Activated naive CD8-positive, alpha-beta T cell treated with anti-CD3 and anti-CD28 coated beads, Interleukin-2, amount 50 U/mL, for 16 hours (primary cell): Measurements from ENCODE around the gene VEZT.
"Not testable (repeated sequence)": the region's sequence is repeated elsewhere in the genome, so short reads cannot be mapped to it uniquely, and the experiment has no call there.

ENCODE experiments used
- DNase-seq: peaks from one replicate; pipeline ENCODE4 v3.0.0-alpha.2; 2020; ENCODE audit warnings: low read depth, low spot score

Gene VEZT

DNA sequence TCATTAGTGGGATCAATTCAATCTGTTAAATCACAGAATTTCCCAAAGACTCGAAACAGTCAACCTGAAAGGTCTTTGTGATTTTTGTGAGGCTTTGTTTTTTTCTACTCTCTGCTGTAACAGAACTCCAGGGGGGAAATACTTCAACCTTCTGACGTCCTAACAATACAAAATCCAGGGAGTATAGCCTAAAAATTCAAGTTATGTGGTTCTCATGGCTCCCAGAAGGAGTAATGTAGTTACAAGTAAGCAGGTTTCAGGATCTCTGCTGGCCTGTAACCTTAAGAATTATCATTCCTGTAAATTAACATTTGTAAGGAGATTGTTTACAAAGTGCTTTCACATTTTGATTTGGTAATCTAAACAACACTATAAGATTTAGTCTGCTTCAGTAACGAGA is 39.9 kb downstream of the VEZT start:
- no peak for DNase-seq

DNA sequence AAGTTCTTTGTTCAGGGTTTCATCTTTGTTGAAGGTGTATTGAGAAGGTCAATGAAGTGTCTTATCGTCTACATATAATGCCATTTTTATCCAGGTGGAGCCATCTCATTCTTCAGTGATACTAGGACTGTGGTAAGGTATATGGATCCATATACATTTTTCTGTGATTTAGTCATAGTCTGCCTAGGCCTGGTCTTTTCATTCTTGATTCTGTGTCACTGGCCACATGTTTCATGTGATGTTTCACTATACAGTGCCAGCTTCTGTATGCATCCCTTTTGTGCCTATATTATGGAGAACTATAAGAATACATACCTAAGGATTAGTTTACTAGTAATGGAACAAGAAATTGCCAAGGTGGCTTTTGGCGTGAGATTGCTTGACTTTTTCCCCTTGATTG is 40.5 kb downstream of the VEZT start:
- no peak for DNase-seq

DNA sequence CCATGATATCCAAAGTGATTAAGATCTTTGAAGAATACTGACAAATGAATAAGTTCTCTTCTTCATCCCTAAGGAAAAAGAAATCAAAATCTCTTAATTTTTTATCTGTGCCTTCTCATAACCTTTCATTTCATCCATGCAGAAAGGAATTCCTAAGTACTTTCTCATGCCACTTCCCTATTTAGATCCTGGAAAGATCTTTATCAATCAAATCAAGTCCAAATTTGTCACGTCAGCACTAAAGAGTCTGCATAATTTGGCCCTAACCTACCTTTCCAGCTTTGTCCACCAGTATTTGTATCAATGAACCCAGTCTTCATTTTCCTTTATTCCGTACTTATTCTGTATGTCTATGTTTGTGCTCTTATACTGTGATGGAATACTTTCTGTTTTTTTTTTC is 41.2 kb downstream of the VEZT start:
- no peak for DNase-seq

DNA sequence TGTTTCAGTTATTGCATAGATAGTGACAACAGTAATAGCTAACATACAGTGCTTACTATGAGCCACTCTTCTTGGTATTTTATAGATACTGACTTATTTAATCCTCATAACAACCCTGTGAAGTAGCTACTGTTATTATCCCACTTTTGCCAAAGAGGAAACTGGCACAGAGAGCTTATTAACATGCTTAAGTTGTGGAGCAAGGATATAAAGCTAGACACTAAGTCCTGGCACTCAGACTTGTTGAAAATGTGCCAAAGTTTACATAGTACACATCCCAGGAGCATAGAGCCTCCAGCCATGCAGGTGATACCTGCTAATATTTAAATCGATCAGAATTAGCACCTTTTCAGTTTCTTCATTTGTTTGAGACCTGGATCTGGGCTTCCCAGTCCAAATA is 41.8 kb downstream of the VEZT start:
- DNase-seq = no peak

DNA sequence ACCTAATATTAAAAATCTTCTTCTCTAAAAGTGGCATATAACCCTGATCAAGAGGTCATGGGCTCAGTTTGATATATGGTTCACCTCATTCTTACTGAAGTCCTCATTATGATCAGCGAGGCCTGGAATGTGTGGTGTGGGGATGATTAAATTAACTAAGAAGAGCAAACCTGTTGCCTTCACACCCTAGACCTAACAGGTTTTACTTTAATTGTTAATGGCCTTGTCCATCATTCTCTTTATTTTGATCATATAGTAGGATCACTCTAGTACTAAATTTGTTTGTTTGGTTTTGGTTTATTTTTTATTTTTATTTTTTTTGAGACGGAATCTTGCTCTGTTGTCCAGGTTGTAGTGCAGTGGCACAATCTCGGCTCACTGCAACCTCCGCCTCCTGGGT is 43.5 kb downstream of the VEZT start:
- DNase-seq = no peak

DNA sequence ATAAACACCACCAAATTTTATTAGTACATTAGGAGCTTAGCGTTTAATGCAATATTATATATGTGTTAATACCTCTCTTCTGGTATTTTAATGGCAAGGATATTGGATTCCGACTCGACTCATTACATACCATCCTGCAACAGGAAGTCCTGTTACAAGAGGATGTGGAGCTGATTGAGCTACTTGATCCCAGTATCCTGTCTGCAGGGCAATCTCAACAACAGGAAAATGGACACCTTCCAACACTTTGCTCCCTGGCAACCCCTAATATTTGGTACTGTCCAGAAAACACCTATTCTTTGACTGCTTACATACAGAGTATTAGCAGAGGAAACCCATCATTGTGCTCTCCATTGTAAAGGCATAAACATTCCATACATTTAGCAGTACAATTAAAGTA is 45.2 kb downstream of the VEZT start:
- DNase-seq = no peak

DNA sequence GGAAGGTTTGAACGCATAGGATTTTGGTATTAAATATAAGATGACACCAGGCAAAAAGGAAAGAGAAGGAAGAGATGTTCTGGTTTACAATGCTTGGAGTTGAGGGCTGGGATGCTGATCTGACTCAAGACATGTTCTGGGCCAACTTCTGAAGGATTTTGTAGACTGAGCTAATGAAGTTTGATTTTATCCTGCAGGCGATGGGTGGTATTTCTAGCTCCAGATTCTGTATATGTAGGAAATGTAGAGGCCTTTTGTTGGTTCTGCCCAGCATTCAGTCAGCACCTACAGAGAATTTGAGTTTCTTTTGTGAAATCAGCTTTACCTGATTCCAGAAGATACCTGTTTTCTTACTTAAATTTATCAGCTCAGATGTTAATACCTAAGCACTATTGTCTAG is 48.2 kb downstream of the VEZT start:
- no peak for DNase-seq

DNA sequence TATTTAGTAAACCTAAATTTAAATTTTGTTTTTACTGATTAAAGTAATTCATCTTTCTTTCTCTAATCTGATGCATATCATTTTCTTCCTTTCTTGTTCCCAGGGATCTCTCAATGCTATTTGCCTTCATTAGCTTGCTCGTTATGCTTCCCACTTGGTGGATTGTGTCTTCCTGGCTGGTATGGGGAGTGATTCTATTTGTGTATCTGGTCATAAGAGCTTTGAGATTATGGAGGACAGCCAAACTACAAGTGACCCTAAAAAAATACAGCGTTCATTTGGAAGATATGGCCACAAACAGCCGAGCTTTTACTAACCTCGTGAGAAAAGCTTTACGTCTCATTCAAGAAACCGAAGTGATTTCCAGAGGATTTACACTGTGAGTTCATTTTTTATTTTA is 48.6 kb downstream of the VEZT start:
- DNase-seq = no peak

DNA sequence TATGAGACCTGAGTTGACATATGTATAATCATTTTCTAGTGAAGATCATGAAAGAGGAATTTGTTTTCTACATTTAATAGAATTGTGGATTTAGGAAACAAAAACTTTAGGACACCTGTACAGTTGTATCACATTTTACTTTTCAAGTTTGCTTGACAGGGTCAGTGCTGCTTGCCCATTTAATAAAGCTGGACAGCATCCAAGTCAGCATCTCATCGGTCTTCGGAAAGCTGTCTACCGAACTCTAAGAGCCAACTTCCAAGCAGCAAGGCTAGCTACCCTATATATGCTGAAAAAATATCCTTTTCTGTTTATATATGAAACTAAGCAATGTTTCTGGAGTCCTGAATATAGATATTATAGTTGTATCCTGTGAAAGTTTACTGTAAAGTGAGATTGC is 52.3 kb downstream of the VEZT start:
- DNase-seq = no peak

DNA sequence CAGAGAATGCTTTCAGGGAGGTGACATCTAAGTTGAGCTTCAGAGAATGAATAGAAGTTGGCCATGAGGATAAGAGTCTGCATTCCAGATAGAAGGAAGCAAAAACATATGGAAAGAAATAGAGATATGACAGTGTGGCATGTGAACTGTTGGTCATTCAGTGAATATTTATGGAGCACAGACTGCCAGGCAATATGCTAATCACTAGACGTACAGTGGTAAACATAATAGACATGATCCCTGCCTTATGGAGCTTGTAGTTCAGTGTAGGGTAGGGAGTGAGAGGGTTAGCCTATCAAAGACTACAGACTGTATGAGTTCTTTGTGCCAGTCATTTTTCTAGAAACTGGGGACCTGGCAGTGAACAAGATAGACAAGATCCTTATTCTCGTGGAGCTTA is 53.9 kb downstream of the VEZT start:
- no peak for DNase-seq

DNA sequence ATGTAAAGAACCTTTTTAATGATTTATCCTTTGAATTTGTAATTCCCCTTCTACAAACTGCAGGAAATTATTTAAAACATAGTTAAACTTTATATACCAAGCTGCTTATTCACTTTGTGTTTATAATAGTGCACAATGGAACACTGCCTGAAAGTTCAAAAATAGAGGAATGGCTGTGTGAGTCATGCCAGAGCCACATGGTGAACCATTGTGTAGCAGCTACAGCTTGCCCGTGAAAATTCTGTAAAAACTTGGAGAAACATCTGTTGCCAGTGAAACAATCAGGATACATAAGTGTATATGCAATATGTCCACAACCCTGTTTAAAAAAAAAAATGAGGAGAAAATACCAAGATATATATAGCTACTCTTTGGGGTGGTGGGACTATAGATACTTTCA is 59.5 kb downstream of the VEZT start:
- DNase-seq = no peak

DNA sequence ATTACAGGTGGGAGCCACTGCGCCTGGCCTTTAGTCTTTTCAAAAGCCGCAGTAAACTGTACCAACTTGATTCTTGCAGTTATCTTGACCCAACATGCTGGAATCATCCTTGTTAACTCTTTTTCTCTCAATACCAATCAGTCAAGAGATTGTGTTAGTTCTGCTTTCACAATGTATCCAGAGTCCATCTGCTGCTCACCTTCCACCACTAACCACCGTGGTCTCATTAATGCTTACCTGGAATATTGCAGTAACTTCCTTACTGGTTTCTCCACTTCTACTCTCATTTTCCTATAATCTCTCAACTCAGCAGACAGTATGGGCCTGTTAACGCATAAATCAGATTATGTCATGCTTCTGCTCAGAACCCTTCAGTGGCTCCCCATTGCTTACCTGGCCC is 62.2 kb downstream of the VEZT start:
- no peak for DNase-seq

DNA sequence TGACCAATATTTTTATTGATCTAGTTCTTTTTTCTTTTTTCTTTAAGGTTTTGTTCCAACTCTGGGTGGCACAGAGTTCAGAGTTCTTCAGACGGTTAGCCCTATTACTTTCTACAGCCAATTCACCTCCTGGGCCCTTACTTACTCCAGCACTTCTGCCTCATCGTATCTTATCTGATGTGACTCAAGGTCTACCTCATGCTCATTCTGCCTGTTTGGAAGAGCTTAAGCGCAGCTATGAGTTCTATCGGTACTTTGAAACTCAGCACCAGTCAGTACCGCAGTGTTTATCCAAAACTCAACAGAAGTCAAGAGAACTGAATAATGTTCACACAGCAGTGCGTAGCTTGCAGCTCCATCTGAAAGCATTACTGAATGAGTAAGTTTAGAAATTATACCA is 64.7 kb downstream of the VEZT start:
- no peak for DNase-seq

DNA sequence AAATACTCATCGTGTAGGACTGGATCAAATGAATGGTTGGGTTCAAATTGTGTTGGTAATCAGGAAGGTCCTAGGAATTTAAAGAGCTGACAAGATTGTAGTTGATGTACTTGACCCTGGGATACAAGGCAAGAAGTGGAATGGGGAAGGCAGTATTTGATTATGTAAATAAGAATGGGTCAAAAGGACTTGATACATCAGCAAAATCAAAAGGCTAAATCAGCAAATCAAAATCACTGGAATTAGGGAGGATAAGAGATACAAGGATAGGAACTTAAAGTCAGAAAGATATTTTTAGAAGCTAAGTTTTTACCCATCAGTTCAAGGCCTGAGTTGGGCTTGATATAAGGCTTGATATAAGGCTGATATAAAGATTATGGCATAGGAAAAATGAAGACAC is 65.8 kb downstream of the VEZT start:
- no peak for DNase-seq

DNA sequence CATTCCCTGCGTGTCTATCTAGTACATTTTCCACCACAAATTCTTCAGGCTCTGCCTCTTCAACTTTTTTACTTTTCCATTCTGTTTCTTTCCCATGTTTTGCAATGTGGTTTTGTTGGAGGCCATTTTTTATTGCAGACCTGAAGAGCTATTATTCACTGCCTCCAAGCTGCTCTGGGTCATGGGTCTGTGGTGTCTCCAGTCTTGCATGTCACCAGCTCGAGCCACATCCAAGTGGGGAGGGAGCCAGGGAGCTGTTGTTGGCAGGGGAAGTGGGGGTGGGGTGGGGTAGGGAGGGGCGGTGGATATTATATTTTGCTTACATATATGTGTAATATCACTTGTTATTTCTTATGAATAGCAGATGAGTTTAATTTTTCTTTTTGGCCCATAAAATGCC is 69.1 kb downstream of the VEZT start:
- DNase-seq = no peak

DNA sequence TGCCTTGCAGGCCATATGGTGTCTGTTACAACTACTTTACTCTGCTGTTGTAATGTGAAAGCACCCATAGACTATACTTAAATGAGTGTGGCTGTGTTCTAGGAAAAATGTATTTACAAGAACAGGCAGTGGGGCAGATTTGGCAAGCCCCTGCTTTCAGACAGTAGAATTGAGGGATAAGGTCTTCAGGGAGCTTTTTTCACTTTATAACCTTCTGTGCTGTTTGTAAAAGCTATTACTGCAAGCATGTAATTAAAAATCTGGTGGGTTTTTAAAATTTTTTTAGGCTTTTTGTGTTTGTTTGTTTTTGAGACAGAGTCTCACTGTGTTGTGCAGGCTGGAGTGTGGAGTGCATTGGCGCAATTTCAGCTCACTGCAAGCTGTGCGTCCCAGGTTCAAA is 73.9 kb downstream of the VEZT start:
- DNase-seq = no peak

DNA sequence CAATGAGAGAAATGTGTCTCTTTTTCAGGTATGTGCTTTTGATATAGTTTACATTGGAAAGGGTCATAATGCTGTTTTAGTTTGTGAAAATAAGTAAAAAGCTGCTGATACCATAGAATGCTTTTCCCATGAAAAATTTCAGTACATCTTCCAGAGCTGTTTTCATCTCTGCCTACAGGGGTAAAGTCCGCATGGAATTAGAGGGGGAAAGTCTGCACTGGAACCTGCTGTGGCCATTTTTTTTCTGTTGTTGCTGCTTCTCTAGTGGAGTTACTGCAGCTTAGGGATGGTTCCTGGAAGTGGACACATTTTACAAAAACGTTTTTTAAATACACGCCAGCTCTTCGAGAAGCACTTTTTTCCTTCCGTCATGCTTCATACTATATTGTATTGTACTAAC is 81.3 kb downstream of the VEZT start:
- no peak for DNase-seq

DNA sequence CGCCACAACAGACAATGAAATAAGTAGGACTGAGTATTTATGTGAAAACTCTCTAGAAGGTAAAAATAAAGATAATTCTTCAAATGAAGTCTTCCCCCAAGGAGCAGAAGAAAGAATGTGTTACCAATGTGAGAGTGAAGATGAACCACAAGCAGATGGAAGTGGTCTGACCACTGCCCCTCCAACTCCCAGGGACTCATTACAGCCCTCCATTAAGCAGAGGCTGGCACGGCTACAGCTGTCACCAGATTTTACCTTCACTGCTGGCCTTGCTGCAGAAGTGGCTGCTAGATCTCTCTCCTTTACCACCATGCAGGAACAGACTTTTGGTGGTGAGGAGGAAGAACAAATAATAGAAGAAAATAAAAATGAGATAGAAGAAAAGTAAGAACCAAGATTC is 82.7 kb downstream of the VEZT start:
- no peak for DNase-seq

DNA sequence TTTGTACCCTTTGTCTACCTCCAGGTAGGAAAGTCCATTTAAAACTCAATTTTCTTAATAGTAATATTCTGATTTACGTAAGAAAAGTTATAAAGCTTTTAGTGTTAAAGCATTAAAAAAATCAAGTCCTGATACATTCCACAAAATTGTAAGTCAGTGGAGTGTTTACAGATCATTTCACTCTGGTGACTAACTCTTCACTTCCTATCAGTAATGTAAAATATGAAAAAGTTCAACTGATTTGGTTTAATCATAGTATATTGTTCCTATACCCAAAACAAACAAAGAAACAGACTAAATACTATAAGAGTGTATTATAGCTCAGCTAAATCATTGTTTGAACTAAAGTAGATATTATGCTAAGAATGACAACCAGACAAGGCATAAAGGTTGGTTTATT is 85.9 kb downstream of the VEZT start:
- DNase-seq = no peak

DNA sequence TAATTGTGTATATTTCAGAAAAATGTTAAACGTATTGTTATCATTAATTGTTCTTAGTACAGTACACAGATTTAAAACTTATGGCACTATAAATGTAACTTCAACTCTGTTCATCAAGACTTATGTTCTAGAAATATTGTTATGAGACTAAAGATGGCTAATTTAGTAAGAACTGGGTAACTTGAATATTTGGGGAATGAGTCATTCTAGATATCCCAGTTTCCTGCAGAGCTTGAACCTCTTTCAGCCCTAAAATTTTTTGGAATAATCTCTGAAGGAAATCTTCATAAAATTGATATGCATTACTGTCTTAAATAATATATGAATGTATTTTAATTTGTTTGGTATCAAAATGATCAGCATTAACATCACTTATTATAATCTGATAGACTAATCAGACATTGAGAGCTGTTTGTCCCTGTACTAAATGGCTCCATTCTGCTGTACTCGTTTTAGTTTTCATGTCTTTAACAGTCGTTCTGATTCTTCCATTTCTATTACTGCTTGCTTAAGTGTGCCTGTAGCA is 87.1 kb downstream of the VEZT start:
- DNase-seq = no peak

DNA sequence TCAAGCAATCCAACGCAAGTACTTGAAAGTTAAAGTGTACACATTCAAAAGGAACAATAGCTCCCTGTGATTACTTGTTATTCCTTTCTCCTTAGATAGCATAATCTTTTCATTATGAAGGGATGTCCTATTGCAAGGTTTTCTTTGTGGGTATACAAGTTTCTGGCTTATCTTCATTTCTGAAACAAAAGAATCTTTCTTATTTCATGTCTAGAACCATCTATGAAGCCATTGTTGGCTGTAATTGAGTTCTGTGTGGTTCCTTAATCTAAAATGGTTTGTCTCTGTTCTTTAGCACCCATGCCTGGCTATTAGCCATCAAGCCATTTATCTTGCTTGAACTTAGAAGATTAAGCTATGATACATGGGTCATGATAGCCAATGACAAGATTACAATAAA is 95.0 kb downstream of the VEZT start:
- DNase-seq = no peak

DNA sequence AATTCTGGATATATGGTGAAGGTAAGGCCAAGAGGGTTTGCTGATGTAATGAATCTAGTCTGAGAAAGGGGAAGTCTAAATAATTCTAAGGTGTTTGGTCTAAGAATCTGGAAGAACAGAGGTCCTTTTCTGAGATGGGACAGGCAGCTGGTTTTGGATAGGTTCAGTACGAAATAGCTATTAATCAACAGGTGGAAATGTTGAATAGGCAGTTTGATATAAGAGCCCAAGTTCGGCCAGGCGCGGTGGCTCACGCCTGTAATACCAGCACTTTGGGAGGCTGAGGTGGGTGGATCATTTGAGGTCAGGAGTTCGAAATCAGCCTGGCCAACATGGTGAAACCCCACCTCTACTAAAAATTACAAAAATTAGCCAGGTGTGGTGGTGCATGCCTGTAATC is 97.1 kb downstream of the VEZT start:
- DNase-seq = not testable (repeated sequence)

DNA sequence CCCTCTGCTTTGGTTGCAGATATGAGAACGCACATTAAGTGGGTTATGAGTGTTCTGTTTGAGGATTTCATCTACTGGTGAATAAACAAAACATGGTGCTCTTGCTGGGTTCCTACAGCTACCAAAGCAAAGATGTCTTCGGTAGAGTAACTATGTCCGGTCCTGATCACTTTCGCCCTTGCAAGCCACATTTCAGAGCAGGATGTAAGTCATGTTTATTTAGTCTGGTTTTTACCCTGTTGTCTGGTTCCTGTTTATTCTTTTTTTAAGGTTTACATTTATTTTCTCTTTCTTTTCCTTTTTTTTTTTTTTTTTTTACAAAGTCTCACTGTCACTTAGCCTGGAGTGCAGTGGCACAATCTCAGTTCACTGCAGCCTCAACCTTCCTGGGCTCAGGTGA is 99.2 kb downstream of the VEZT start:
- no peak for DNase-seq

DNA sequence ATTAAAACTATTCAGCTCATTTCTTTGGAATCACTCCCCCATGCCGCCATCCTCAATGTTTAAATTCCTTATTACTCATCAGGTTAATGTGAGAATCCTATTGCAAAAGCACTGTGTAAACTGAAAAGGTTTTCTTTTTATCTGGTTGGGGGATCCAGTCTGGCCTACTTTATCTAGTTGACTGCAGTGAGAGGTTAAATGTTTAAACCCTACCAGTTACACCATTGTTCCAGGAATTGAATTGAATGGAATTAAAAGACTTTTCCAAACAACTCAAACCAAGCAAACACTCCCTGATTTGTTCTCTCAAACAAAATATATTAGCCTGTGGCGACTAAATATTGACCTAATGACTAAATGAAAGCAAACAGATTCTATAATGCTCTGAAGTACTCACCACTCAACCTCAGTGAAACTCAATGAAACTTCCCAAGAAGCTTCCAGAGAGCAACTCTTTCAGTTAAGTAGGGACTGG is 100.5 kb downstream of the VEZT start:
- no peak for DNase-seq
